A549 (cell line): ENCODE results near the gene ANKRD55.
"Not testable (repeated sequence)": the region's sequence is repeated elsewhere in the genome, so short reads cannot be mapped to it uniquely, and the experiment has no call there.

Source experiments
- BHLHE40 ChIP-seq: IDR thresholded peaks from 2 replicates; pipeline ENCODE4 v1.6.1; 2012; ENCODE audit warnings: low read depth, low read length, inconsistent platforms
- JUN ChIP-seq, 2 experiments: fragments of >200 bp; sonication (Bioruptor Twin); formaldehyde crosslinking; IDR thresholded peaks; 2 replicates in 1 of 2; 3 replicates in 1 of 2; pipeline ENCODE4 v1.6.1; 2016 to 2017
- JUNB ChIP-seq: fragments of >200 bp; sonication (Bioruptor Twin); formaldehyde crosslinking; IDR thresholded peaks from 2 replicates; pipeline ENCODE4 v1.6.1; 2016
- MAFK ChIP-seq: fragments of 450-650 bp; IDR thresholded peaks from 2 replicates; pipeline ENCODE4 v1.6.1; 2014; ENCODE audit not compliant: partially characterized antibody
- MYC ChIP-seq: IDR thresholded peaks from 2 replicates; pipeline ENCODE4 v1.6.1; 2012; ENCODE audit warnings: mild to moderate bottlenecking, inconsistent platforms, low read length, improper control_type of control experiment, borderline replicate concordance
- NR3C1 ChIP-seq: fragments of >200 bp; sonication (Bioruptor Twin); formaldehyde crosslinking; IDR thresholded peaks from 3 replicates; pipeline ENCODE4 v1.6.1; 2017
- POLR2A ChIP-seq: IDR thresholded peaks from 2 replicates; pipeline ENCODE4 v1.6.1; 2012; ENCODE audit warnings: mild to moderate bottlenecking, low read length
- TF ChIP-seq, protein P1 (sequence below): fragments of >200 bp; sonication (Bioruptor Twin); formaldehyde crosslinking; IDR thresholded peaks from 3 replicates; pipeline ENCODE4 v1.5.1; 2016
- TF ChIP-seq, protein P2 (sequence below): IDR thresholded peaks from 2 replicates; pipeline ENCODE4 v1.6.1; 2012
- TF ChIP-seq, protein P3 (sequence below): fragments of 450-650 bp; IDR thresholded peaks from 2 replicates; pipeline ENCODE4 v1.6.1; 2014; ENCODE audit warnings: antibody characterized with exemption
- TF ChIP-seq, protein P4 (sequence below): IDR thresholded peaks from 2 replicates; pipeline ENCODE4 v1.6.1; 2012

DNA sequence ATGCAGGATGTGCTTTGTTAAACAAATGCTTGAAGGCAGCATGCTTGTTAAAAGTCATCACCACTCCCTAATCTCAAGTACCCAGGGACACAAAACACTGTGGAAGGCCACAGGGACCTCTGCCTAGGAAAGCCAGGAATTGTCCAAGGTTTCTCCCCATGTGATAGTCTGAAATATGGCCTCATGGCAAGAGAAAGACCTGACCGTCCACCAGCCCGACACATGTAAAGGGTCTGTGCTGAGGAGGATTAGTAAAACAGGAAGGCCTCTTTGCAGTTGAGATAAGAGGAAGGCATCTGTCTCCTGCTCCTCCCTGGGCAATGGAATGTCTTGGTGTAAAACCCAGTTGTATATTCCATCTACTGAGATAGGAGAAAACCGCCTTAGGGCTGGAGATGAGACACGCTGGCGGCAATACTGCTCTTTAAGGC, 75.9 kb downstream of the ANKRD55 start:
- TF ChIP-seq MYC; NR3C1; JUNB; POLR2A; BHLHE40; MAFK; JUN (IDR thresholded peaks at IDR 0.05): not testable (repeated sequence)
- TF ChIP-seq, protein P1, sequence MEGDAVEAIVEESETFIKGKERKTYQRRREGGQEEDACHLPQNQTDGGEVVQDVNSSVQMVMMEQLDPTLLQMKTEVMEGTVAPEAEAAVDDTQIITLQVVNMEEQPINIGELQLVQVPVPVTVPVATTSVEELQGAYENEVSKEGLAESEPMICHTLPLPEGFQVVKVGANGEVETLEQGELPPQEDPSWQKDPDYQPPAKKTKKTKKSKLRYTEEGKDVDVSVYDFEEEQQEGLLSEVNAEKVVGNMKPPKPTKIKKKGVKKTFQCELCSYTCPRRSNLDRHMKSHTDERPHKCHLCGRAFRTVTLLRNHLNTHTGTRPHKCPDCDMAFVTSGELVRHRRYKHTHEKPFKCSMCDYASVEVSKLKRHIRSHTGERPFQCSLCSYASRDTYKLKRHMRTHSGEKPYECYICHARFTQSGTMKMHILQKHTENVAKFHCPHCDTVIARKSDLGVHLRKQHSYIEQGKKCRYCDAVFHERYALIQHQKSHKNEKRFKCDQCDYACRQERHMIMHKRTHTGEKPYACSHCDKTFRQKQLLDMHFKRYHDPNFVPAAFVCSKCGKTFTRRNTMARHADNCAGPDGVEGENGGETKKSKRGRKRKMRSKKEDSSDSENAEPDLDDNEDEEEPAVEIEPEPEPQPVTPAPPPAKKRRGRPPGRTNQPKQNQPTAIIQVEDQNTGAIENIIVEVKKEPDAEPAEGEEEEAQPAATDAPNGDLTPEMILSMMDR, result not testable (repeated sequence)
- TF ChIP-seq, protein P2, sequence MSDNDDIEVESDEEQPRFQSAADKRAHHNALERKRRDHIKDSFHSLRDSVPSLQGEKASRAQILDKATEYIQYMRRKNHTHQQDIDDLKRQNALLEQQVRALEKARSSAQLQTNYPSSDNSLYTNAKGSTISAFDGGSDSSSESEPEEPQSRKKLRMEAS, result not testable (repeated sequence)
- TF ChIP-seq, protein P3, sequence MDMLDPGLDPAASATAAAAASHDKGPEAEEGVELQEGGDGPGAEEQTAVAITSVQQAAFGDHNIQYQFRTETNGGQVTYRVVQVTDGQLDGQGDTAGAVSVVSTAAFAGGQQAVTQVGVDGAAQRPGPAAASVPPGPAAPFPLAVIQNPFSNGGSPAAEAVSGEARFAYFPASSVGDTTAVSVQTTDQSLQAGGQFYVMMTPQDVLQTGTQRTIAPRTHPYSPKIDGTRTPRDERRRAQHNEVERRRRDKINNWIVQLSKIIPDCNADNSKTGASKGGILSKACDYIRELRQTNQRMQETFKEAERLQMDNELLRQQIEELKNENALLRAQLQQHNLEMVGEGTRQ, result not testable (repeated sequence)
- TF ChIP-seq, protein P4, sequence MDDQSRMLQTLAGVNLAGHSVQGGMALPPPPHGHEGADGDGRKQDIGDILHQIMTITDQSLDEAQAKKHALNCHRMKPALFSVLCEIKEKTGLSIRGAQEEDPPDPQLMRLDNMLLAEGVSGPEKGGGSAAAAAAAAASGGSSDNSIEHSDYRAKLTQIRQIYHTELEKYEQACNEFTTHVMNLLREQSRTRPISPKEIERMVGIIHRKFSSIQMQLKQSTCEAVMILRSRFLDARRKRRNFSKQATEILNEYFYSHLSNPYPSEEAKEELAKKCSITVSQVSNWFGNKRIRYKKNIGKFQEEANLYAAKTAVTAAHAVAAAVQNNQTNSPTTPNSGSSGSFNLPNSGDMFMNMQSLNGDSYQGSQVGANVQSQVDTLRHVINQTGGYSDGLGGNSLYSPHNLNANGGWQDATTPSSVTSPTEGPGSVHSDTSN, result not testable (repeated sequence)
